ENCODE measurements around the gene PRODH.

- no peak for TF ChIP-seq POLR2A (IDR thresholded peaks at IDR 0.05)
- TF ChIP-seq, protein P1, sequence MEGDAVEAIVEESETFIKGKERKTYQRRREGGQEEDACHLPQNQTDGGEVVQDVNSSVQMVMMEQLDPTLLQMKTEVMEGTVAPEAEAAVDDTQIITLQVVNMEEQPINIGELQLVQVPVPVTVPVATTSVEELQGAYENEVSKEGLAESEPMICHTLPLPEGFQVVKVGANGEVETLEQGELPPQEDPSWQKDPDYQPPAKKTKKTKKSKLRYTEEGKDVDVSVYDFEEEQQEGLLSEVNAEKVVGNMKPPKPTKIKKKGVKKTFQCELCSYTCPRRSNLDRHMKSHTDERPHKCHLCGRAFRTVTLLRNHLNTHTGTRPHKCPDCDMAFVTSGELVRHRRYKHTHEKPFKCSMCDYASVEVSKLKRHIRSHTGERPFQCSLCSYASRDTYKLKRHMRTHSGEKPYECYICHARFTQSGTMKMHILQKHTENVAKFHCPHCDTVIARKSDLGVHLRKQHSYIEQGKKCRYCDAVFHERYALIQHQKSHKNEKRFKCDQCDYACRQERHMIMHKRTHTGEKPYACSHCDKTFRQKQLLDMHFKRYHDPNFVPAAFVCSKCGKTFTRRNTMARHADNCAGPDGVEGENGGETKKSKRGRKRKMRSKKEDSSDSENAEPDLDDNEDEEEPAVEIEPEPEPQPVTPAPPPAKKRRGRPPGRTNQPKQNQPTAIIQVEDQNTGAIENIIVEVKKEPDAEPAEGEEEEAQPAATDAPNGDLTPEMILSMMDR (IDR thresholded peaks at IDR 0.05), result no peak
Measured at GRCh38 chr22:18906896-18907295, 29.2 kb downstream of the PRODH start.

Data from uterus (tissue), 2 donors.